ENCODE results near the gene F2RL3. TPM values are rescaled to one million over a fixed set of nuclear protein-coding genes. Genes with fewer than 3 reads are reported as not detected.

Gene F2RL3
- total RNA-seq, 1 donor from 2014 or later = not detected

DNA sequence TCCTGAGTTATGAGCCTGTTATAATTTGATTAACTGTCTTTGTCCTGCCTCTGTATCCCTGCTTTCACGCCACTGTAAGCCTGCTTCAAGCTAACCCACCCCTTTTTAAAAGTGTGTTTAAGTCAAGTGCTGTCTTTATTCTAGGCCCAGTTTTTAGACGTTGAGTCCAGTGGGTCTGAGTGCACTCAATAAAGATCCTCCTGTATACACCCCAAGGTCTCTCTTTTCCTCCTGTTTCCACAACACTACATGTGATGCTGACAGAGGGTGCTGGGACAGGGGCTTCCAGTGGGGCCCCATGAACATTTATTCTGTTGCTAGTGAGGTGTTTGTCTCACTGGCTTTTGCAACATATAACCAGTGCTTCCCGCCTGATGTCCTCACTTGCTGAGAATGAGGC is 6.7 kb upstream of the F2RL3 start:
- Histone ChIP-seq H3K27ac (ENCODE audit: low read depth, low read length) (no peak overlapping the region), H3K36me3 (ENCODE audit: insufficient read depth, low read length) (no peaks in the 10 kb centered on the region), H3K9me3 (ENCODE audit: insufficient read depth, low read depth, low read length) (peaks cover 4% of the 10 kb centered on the region), H3K27me3 (ENCODE audit: insufficient read depth, low read length) (no peaks in the 10 kb centered on the region), H3K4me1 (ENCODE audit: insufficient read depth, low read length) (peaks cover 6% of the 10 kb centered on the region), H3K9ac (ENCODE audit: low read length) (no peak overlapping the region), H4K20me1 (ENCODE audit: insufficient read depth, low read length) (peaks cover 11% of the 10 kb centered on the region), H3K4me2 (ENCODE audit: low read length) (no peak overlapping the region), H3K79me2 (ENCODE audit: insufficient read depth, low read length) (no peaks in the 10 kb centered on the region), H3K4me3 (ENCODE audit: insufficient read depth, low read depth, low read length) (no peak overlapping the region), H2AFZ (ENCODE audit: low read depth, low read length) (no peak overlapping the region)
- Mint-ChIP-seq H3K4me3 (ENCODE audit: unreplicated experiment) (no peak overlapping the region), H3K27ac (ENCODE audit: unreplicated experiment) (peak overlapping the region; percentile 75), H3K36me3 (ENCODE audit: low read depth, unreplicated experiment) (peaks cover 29% of the 10 kb centered on the region), H3K9me3 (ENCODE audit: unreplicated experiment) (peaks cover 11% of the 10 kb centered on the region), H3K4me1 (ENCODE audit: low read depth, unreplicated experiment) (no peaks in the 10 kb centered on the region), H3K27me3 (ENCODE audit: low read depth, unreplicated experiment) (no peaks in the 10 kb centered on the region)
- FAIRE-seq (no peak), DNase-seq (ENCODE audit: low read depth) (no peak)
- TF ChIP-seq, protein P1, sequence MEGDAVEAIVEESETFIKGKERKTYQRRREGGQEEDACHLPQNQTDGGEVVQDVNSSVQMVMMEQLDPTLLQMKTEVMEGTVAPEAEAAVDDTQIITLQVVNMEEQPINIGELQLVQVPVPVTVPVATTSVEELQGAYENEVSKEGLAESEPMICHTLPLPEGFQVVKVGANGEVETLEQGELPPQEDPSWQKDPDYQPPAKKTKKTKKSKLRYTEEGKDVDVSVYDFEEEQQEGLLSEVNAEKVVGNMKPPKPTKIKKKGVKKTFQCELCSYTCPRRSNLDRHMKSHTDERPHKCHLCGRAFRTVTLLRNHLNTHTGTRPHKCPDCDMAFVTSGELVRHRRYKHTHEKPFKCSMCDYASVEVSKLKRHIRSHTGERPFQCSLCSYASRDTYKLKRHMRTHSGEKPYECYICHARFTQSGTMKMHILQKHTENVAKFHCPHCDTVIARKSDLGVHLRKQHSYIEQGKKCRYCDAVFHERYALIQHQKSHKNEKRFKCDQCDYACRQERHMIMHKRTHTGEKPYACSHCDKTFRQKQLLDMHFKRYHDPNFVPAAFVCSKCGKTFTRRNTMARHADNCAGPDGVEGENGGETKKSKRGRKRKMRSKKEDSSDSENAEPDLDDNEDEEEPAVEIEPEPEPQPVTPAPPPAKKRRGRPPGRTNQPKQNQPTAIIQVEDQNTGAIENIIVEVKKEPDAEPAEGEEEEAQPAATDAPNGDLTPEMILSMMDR (IDR thresholded peaks at IDR 0.05; ENCODE audit: insufficient read depth, low read depth, low read length) = no peak
- no peak for TF ChIP-seq EZH2 (IDR thresholded peaks at IDR 0.05; ENCODE audit: insufficient read depth, low read length)

- Histone ChIP-seq H3K4me2 (ENCODE audit: low read length) (no peak overlapping the region), H3K79me2 (ENCODE audit: insufficient read depth, low read length) (no peaks in the 10 kb centered on the region), H3K36me3 (ENCODE audit: insufficient read depth, low read length) (no peaks in the 10 kb centered on the region), H3K4me3 (ENCODE audit: insufficient read depth, low read depth, low read length) (no peak overlapping the region), H3K9me3 (ENCODE audit: insufficient read depth, low read depth, low read length) (peaks cover 4% of the 10 kb centered on the region), H3K27me3 (ENCODE audit: insufficient read depth, low read length) (no peaks in the 10 kb centered on the region), H2AFZ (ENCODE audit: low read depth, low read length) (no peak overlapping the region), H3K9ac (ENCODE audit: low read length) (no peak overlapping the region), H3K27ac (ENCODE audit: low read depth, low read length) (no peak overlapping the region), H3K4me1 (ENCODE audit: insufficient read depth, low read length) (no peaks in the 10 kb centered on the region), H4K20me1 (ENCODE audit: insufficient read depth, low read length) (peaks cover 5% of the 10 kb centered on the region)
- no peak overlapping the region for H3K27ac Mint-ChIP-seq (ENCODE audit: unreplicated experiment)
- H3K36me3 Mint-ChIP-seq (ENCODE audit: low read depth, unreplicated experiment) = peaks cover 28% of the 10 kb centered on the region
- TF ChIP-seq, protein P1 (IDR thresholded peaks at IDR 0.05; ENCODE audit: insufficient read depth, low read depth, low read length) = no peak
- TF ChIP-seq EZH2 (IDR thresholded peaks at IDR 0.05; ENCODE audit: insufficient read depth, low read length) = no peak
- no peak for FAIRE-seq
- H3K27me3 Mint-ChIP-seq (ENCODE audit: low read depth, unreplicated experiment) = peaks cover 1% of the 10 kb centered on the region
- DNase-seq (ENCODE audit: low read depth) = no peak
- H3K4me1 Mint-ChIP-seq (ENCODE audit: low read depth, unreplicated experiment) = no peaks in the 10 kb centered on the region
- H3K9me3 Mint-ChIP-seq (ENCODE audit: unreplicated experiment) = peaks cover 11% of the 10 kb centered on the region
- no peak overlapping the region for H3K4me3 Mint-ChIP-seq (ENCODE audit: unreplicated experiment)
These were observed 5.3 kb upstream of the F2RL3 start for GRCh38 chr19:16883522-16883921.

DNA sequence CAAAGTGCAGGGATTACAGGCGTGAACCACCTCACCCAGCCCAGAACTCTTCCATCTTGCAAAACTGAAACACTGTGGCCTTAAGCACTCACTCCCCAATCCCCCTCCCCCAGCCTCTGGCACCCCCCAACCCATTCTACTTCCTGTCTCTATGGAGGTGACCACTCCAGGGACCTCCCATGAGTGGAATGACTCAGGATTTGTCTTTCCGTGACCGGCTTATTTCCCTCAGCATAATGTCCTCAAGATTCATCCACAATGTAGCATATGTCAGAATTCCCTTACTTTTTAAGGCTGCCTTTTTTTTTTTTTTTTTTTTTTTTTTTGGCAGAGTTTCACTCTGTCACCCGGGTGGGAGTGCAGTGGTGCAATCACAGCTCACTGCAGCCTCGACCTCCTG is 3.6 kb upstream of the F2RL3 start:
- Histone ChIP-seq H3K27ac (ENCODE audit: low read depth, low read length) (no peak overlapping the region), H2AFZ (ENCODE audit: low read depth, low read length) (no peak overlapping the region), H3K4me1 (ENCODE audit: insufficient read depth, low read length) (no peaks in the 10 kb centered on the region), H3K79me2 (ENCODE audit: insufficient read depth, low read length) (no peaks in the 10 kb centered on the region), H3K27me3 (ENCODE audit: insufficient read depth, low read length) (no peaks in the 10 kb centered on the region), H3K9ac (ENCODE audit: low read length) (no peak overlapping the region), H3K4me2 (ENCODE audit: low read length) (no peak overlapping the region), H3K9me3 (ENCODE audit: insufficient read depth, low read depth, low read length) (peaks cover 4% of the 10 kb centered on the region), H3K36me3 (ENCODE audit: insufficient read depth, low read length) (no peaks in the 10 kb centered on the region), H4K20me1 (ENCODE audit: insufficient read depth, low read length) (peaks cover 1% of the 10 kb centered on the region), H3K4me3 (ENCODE audit: insufficient read depth, low read depth, low read length) (no peak overlapping the region)
- FAIRE-seq (no peak), DNase-seq (ENCODE audit: low read depth) (no peak)
- Mint-ChIP-seq H3K9me3 (ENCODE audit: unreplicated experiment) (peaks cover 11% of the 10 kb centered on the region), H3K36me3 (ENCODE audit: low read depth, unreplicated experiment) (peaks cover 21% of the 10 kb centered on the region), H3K27ac (ENCODE audit: unreplicated experiment) (no peak overlapping the region), H3K4me1 (ENCODE audit: low read depth, unreplicated experiment) (no peaks in the 10 kb centered on the region), H3K4me3 (ENCODE audit: unreplicated experiment) (no peak overlapping the region), H3K27me3 (ENCODE audit: low read depth, unreplicated experiment) (peaks cover 2% of the 10 kb centered on the region)
- TF ChIP-seq, protein P1 (IDR thresholded peaks at IDR 0.05; ENCODE audit: insufficient read depth, low read depth, low read length) = no peak
- no peak for TF ChIP-seq EZH2 (IDR thresholded peaks at IDR 0.05; ENCODE audit: insufficient read depth, low read length)
